Osteocyte (in vitro differentiated cells): ENCODE measurements around the gene PER3. TPM values are rescaled to one million over a fixed set of nuclear protein-coding genes. Genes with fewer than 3 reads are reported as not detected.
A peak's percentile ranks its signal among the peaks of the same experiment; 100 is the strongest.

ENCODE experiments used
- DNase-seq: peaks from one replicate; pipeline ENCODE4 v3.0.0; 2021; ENCODE audit warnings: mixed read lengths; ENCODE audit not compliant: unreplicated experiment; ENCODE audit errors: extremely low spot score
- H3K27ac Mint-ChIP-seq: one replicate; pipeline ENCODE4 v1.8.0; 2021; ENCODE audit warnings: mild to moderate bottlenecking, mixed read lengths; ENCODE audit not compliant: unreplicated experiment
- H3K27me3 Mint-ChIP-seq: one replicate; pipeline ENCODE4 v1.8.0; 2021; ENCODE audit warnings: mixed read lengths; ENCODE audit not compliant: unreplicated experiment
- H3K36me3 Mint-ChIP-seq: one replicate; pipeline ENCODE4 v1.8.0; 2021; ENCODE audit warnings: mixed read lengths; ENCODE audit not compliant: unreplicated experiment
- H3K4me1 Mint-ChIP-seq: one replicate; pipeline ENCODE4 v1.8.0; 2021; ENCODE audit warnings: mixed read lengths; ENCODE audit not compliant: unreplicated experiment
- H3K4me3 Mint-ChIP-seq: one replicate; pipeline ENCODE4 v1.8.0; 2021; ENCODE audit warnings: mild to moderate bottlenecking, moderate library complexity, mixed read lengths; ENCODE audit not compliant: unreplicated experiment
- H3K9me3 Mint-ChIP-seq: one replicate; pipeline ENCODE4 v1.8.0; 2021; ENCODE audit warnings: mixed read lengths; ENCODE audit not compliant: unreplicated experiment
- CTCF ChIP-seq: fragments of 200-600 bp; sonication (generic); IDR thresholded peaks from 2 replicates; pipeline ENCODE4 v1.5.0; 2021; ENCODE audit warnings: antibody characterized with exemption, mild to moderate bottlenecking, moderate library complexity
- total RNA-seq: library from RNA; stranded (reverse); gene quantifications from 2 replicates; pipeline ENCODE4 v1.2.1, GENCODE V29; 2021

The PER3 gene
- total RNA-seq, 1 donor from 2014 or later, result 8.8 TPM

- Mint-ChIP-seq H3K9me3 (no peaks in the 10 kb centered on the region), H3K36me3 (no peaks in the 10 kb centered on the region), H3K4me1 (peaks cover 3% of the 10 kb centered on the region), H3K27me3 (peaks cover 11% of the 10 kb centered on the region), H3K27ac (no peak overlapping the region), H3K4me3 (no peak overlapping the region)
- no peak for DNase-seq
- TF ChIP-seq CTCF, result no peak
Observed at GRCh38 chr1:7859406-7859805, 75.3 kb downstream of the PER3 start.

GRCh38 chr1:7860130-7860529, 76.0 kb downstream of the PER3 start:
- no peaks in the 10 kb centered on the region for H3K36me3 Mint-ChIP-seq
- no peak overlapping the region for H3K4me3 Mint-ChIP-seq
- H3K27me3 Mint-ChIP-seq, result peaks cover 11% of the 10 kb centered on the region
- DNase-seq, result no peak
- peaks cover 3% of the 10 kb centered on the region for H3K4me1 Mint-ChIP-seq
- no peaks in the 10 kb centered on the region for H3K9me3 Mint-ChIP-seq
- H3K27ac Mint-ChIP-seq, result no peak overlapping the region
- TF ChIP-seq CTCF, result no peak

GRCh38 chr1:7861452-7861851, 77.4 kb downstream of the PER3 start:
- no peaks in the 10 kb centered on the region for H3K36me3 Mint-ChIP-seq
- no peak overlapping the region for H3K4me3 Mint-ChIP-seq
- TF ChIP-seq CTCF, result no peak
- H3K4me1 Mint-ChIP-seq, result no peaks in the 10 kb centered on the region
- no peaks in the 10 kb centered on the region for H3K9me3 Mint-ChIP-seq
- no peak for DNase-seq
- H3K27me3 Mint-ChIP-seq, result peaks cover 7% of the 10 kb centered on the region
- no peak overlapping the region for H3K27ac Mint-ChIP-seq

- H3K4me3 Mint-ChIP-seq, result no peak overlapping the region
Observed at GRCh38 chr1:7862211-7863060, 78.3 kb downstream of the PER3 start.

More at GRCh38 chr1:7862211-7863060, 78.3 kb downstream of the PER3 start:
- peak; percentile 56 for DNase-seq
- H3K4me1 Mint-ChIP-seq, result no peaks in the 10 kb centered on the region
- no peak overlapping the region for H3K27ac Mint-ChIP-seq
- no peaks in the 10 kb centered on the region for H3K9me3 Mint-ChIP-seq
- no peak for TF ChIP-seq CTCF
- H3K27me3 Mint-ChIP-seq, result peaks cover 5% of the 10 kb centered on the region
- no peaks in the 10 kb centered on the region for H3K36me3 Mint-ChIP-seq
